NCI-H82 treated with DMSO at 0.1 percent for 48 hours (cell line): Measurements from ENCODE around the gene PCDHA5.
"Not testable (repeated sequence)": the region's sequence is repeated elsewhere in the genome, so short reads cannot be mapped to it uniquely, and the experiment has no call there.

Experiments
- DNase-seq: peaks from one replicate; lab custom pipeline; 2025; ENCODE audit not compliant: unreplicated experiment; lab: John Stamatoyannopoulos, UW

Gene PCDHA5

DNA sequence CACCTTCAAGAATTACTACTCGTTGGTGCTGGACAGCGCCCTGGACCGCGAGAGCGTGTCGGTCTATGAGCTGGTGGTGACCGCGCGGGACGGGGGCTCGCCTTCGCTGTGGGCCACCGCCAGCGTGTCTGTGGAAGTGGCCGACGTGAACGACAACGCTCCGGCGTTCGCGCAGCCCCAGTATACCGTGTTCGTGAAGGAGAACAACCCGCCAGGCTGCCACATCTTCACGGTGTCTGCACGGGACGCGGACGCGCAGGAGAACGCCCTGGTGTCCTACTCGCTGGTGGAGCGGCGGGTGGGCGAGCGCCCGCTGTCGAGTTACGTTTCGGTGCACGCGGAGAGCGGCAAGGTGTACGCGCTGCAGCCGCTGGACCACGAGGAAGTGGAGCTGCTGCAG, 1.6 kb downstream of the PCDHA5 start:
- not testable (repeated sequence) for DNase-seq

DNA sequence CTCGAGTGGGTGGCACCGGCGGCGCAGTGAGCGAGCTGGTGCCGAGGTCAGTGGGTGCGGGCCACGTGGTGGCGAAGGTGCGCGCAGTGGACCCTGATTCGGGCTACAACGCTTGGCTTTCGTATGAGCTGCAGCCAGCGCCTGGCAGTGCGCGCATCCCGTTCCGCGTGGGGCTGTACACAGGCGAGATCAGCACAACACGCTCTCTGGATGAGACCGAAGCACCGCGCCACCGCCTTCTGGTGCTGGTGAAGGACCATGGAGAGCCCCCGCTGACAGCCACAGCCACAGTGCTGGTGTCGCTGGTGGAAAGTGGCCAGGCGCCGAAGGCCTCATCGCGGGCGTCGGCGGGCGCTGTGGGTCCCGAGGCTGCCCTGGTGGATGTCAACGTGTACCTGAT, 2.1 kb downstream of the PCDHA5 start:
- DNase-seq = no peak

DNA sequence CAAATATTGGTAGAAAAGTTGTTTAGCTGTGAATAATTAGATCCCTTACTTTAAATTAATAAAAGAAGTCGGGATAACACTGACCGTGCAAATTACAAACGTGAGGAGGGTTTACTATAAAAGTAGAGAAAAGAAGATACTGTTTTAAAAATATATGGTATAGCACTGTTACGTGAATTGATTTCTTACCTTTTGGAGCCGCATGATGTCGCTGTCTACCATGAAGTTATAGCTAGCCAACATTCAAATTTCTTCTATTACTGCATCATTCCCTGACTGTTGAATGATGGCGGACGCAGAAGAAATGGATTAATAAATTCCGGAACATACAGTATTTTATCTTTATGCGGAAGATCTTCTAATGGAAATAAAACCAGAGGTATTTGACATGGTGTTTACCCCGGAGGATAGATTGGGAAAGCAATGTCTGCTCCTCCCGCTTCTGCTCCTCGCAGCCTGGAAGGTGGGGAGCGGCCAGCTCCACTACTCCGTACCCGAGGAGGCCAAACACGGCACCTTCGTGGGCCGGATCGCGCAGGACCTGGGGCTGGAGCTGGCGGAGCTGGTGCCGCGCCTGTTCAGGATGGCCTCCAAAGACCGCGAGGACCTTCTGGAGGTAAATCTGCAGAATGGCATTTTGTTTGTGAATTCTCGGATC, 6.4 kb downstream of the PCDHA5 start, which contains the start of gene PCDHA6:
Gene PCDHA6 (plus strand): TSS at position 257 of the 658 bp plus-strand sequence. CDS start 132 bp downstream, at position 389.
- no peak for DNase-seq

GRCh38 chr5:140828362-140828737, 6.9 kb downstream of the PCDHA5 start:
- DNase-seq = no peak

GRCh38 chr5:140829511-140830501, 8.4 kb downstream of the PCDHA5 start:
- DNase-seq = not testable (repeated sequence)

DNA sequence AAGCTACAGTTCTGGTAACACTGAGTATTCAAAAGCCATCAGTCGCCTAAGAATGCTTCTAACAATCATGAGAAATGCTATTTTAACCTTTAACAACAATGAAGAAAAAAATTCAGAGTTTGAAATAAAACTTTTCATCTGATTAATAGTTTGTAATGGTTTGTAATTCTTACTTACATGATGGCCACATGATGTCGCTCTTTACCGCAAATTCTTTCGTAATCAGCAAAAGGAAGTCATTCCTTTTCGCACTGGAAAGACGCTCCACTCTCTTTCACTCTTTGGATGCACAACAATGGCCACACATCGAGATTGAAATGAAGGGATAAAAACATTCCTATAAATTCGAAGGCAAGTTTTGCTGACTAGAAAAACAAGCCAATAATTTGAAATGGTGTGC, 12.6 kb downstream of the PCDHA5 start, which contains the start of gene PCDHA7:
Gene PCDHA7 (plus strand): TSS at position 277 of the 400 bp plus-strand sequence. CDS start 115 bp downstream, at position 392.
- no peak for DNase-seq

- DNase-seq = not testable (repeated sequence)
Observed at GRCh38 chr5:140834439-140835008, 13.1 kb downstream of the PCDHA5 start.

- DNase-seq = no peak
Observed at GRCh38 chr5:140835622-140836510, 14.5 kb downstream of the PCDHA5 start.

- peak; percentile 12 for DNase-seq
Observed at GRCh38 chr5:140840978-140841962, 19.9 kb downstream of the PCDHA5 start, which contains the start of gene PCDHA8. Gene PCDHA8, plus strand, starts transcription at chr5:140841187. Its CDS starts 135 bp downstream, at chr5:140841322.

DNA sequence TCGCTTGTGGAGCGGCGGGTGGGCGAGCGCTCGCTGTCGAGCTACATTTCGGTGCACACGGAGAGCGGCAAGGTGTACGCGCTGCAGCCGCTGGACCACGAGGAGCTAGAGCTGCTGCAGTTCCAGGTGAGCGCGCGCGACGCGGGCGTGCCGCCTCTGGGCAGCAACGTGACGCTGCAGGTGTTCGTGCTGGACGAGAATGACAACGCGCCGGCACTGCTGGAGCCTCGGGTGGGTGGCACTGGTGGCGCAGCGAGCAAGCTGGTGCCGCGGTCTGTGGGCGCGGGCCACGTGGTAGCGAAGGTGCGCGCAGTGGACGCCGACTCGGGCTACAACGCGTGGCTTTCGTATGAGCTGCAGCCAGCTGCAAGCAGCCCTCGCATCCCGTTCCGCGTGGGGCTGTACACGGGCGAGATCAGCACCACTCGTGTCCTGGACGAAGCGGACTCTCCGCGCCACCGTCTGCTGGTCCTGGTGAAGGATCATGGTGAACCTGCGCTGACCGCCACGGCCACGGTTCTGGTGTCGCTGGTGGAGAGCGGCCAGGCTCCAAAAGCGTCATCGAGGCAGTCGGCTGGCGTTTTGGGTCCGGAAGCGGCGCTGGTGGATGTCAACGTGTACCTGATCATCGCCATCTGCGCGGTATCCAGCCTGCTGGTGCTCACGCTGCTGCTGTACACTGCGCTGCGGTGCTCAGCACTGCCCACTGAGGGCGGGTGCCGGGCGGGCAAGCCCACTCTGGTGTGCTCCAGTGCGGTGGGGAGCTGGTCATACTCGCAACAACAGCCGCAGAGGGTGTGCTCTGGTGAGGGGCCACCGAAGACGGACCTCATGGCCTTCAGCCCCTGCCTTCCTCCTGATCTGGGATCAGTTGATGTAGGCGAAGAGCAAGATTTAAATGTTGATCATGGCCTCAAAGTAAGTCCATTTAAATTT, 21.7 kb downstream of the PCDHA5 start:
- DNase-seq = no peak

- DNase-seq = not testable (repeated sequence)
Observed at GRCh38 chr5:140848139-140849102, 27.0 kb downstream of the PCDHA5 start, which contains the start of gene PCDHA9. Gene PCDHA9, plus strand, starts transcription at chr5:140848382. Its CDS starts 114 bp downstream, at chr5:140848496.

DNA sequence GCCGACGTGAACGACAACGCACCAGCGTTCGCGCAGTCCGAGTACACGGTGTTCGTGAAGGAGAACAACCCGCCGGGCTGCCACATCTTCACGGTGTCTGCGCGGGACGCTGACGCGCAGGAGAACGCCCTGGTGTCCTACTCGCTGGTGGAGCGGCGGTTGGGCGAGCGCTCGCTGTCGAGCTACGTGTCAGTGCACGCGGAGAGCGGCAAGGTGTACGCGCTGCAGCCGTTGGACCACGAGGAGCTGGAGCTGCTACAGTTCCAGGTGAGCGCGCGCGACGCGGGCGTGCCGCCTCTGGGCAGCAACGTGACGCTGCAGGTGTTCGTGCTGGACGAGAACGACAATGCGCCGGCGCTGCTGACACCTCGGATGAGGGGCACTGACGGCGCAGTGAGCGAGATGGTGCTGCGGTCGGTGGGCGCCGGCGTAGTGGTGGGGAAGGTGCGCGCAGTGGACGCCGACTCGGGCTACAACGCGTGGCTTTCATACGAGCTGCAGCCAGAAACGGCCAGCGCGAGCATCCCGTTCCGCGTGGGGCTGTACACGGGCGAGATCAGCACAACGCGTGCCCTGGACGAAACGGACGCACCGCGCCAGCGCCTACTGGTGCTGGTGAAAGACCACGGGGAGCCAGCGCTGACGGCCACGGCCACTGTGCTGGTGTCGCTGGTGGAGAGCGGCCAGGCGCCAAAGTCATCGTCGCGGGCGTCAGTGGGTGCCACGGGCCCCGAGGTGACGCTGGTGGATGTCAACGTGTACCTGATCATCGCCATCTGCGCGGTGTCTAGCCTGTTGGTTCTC, 28.6 kb downstream of the PCDHA5 start:
- DNase-seq = not testable (repeated sequence)

DNA sequence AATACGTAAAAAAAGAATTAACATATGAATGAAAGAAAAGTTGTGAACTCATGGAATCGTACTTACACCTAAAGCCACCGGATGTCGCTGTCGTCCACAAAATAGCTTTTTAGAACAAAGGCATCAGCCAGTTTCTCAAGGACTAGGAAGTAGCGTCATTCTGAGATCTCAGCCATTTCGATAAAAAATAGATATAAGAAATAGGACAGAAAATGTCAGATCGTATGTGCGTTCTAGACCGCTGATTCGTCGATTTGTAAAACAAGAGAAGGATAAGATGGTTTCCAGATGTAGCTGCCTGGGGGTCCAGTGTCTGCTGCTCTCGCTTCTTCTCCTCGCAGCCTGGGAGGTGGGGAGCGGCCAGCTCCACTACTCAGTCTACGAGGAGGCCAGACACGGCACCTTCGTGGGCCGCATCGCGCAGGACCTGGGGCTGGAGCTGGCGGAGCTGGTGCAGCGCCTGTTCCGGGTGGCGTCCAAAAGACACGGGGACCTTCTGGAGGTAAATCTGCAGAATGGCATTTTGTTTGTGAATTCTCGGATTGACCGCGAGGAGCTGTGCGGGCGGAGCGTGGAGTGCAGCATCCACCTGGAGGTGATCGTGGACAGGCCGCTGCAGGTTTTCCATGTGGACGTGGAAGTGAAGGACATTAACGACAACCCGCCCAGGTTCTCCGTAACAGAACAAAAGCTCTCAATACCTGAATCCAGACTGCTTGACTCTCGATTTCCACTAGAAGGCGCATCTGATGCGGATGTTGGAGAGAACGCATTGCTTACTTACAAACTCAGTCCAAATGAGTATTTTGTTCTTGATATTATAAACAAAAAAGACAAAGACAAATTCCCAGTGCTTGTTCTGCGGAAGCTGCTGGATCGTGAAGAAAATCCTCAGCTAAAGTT, 34.6 kb downstream of the PCDHA5 start, which contains the start of gene PCDHA10:
Gene PCDHA10 (plus strand): TSS at position 126 of the 903 bp plus-strand sequence. CDS start 152 bp downstream, at position 278.
- DNase-seq = no peak

GRCh38 chr5:140857177-140857986, 36.0 kb downstream of the PCDHA5 start:
- no peak for DNase-seq
